ENCODE results near the gene ATAT1.
"Not testable (repeated sequence)": the region's sequence is repeated elsewhere in the genome, so short reads cannot be mapped to it uniquely, and the experiment has no call there.

Gene ATAT1

DNA sequence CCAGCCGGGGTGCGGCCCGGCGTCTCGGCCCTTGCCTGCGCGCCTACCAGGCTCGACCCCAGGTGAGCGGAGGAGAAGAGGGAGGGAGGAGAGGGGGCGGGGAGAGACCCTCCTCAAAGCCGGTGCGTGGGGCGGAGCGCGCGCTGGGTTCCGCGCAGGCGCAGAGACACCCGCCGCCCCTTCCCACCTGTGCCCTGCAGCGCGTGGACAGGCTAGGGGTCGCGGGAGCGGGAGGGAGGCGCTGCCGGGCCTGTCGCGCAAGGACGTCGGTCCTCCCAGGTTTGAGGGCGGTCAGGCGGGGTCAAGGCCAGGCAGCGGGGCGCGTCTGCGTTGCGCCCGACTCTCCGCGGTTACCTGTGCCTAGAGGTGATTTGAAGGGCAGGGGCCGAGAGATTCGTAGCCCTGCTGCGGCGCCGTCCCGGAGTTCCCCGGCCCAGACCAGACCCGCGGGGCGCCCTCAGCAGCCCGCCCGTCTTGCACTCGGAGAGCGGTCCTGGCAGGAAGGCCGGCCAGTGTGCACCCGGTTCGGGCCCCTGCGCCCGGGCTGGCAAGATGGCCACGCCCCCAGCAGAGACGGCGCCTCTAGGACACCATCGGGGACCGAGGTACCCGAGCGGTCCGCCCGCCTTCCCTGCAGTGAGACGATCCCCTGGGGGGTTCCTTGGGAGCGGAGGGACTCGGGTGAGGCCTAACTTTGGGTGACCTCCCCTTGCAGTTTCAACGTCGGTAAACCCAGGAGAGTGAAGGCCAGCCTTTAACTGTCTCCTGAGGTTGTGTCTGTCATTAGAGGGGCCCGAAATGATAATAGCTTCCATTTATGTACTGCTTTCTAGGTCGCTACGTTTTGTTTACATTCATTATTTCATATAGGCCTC is 20.8 kb downstream of the ATAT1 start:
- peak; percentile 39 to 74 (median 61) for DNase-seq (ENCODE audit: low read depth in 3 of 3, low spot score in 1 of 3)

DNA sequence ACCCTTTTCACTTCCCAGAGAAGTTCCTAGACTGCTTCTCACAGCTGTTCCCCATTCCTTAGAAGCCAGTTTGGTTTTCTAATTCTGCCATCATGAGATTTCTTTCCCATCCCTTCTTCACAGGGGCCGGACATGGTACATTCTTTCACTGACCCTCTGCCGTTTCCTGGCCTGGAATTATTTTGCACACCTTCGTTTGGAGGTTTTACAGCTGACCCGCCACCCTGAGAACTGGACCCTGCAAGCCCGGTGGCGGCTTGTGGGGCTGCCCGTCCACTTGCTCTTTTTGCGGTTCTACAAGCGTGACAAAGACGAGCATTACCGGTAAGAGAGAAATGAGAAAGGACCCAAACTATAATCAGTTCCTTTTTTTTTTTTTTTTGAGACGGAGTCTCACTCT is 24.5 kb downstream of the ATAT1 start:
- no peak for DNase-seq (ENCODE audit: low read depth in 3 of 3, low spot score in 1 of 3)

DNA sequence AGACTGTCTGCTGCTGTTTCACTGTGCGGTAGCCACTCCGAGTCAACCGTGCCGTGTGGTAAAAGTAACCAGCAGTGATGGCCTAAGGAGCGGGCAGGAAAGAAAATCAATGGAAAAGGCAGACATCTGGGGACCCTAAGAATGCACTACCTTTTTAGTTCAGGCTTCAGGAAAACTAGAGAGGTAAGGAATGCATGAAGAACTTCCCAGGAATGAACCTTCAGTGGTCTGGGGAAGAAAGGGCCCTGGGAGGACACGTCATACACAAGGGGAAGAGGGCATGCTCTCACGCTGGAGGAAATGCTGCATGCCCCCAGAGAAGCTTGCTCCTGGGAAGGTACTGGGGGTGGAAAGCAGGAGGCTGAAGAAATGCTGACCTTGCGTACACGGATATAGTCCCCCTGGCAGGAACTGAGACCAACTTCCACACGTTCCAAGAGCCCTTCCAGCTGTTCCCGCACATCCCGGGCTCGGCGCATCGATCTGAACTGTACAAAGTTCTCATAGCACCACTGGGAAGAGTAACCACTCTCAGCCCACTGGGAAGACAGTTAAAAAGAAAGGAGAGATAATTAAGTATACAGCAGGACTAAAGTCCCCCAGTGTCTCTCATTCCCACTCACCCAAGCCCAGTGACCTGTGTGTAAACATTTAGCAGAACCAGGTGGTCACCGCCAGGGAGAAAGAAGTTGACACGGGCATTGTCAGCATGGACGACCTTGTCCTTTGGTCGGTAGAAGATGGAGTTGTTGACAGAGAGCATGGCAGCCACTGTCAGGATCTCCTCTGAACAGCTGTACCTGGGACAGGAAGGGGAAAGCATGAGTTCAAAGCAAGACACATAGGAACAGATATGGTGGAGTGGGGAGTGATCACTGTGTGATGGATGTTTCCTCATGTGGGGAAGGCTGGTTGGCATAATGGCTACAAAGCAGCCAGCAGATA is 28.4 kb downstream of the ATAT1 start:
- DNase-seq (ENCODE audit: low read depth in 3 of 3, low spot score in 1 of 3) = no peak

DNA sequence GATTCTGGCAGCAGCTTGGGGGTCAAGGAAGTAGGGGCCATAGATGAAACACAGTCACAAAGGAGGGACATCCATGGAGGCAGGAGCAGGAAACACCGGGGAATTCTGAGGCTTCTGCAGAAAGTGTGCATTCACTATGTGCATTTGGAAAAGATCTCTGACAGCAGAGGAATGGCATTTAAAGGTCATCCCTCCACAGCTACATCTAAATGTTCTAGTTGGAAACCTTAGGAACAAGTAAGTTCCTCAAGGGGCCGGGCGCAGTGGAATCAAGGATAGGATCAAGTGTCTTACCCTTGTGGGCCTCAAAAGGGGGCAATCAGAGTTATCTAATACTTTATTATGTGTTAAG is 29.0 kb downstream of the ATAT1 start:
- no peak for DNase-seq (ENCODE audit: low read depth in 3 of 3, low spot score in 1 of 3)

DNA sequence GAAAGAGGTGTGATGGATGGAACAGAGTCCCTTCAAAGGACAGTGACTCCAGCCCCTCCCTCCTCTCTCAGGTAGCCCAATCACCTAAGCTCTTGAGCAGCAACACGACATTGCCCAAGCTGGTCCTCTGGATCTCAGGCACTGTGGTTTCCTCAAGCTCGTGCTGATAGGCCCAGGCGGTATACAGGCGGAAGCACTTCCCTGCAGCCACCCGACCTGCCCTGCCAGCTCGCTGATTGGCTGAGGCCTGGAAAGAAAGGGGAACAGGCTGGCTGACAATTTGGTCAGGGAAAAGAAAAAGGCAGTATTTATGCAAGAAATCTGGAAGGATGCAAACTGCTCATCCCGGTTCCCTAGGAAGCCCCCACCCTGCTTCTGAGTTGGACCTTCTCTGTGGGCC is 29.8 kb downstream of the ATAT1 start:
- no peak for DNase-seq (ENCODE audit: low read depth in 3 of 3, low spot score in 1 of 3)

DNA sequence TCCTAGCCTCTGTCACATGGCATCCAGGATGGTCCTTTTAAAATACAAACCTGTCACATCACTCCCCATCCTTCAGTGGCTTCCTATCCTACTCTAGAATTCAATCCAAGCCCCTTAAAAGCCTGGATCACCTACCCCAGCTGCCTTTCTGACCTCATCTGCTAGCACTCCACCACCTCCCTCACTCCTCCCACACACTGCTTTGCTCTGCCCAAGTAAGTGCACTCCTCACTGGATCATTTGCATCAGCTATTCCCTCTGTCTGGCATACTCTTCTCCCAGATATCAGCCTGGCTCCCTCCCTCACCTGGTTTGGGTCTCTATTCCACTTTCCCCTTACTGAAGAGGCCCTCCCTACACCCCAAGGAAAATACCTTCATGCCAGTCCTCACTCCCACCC is 30.8 kb downstream of the ATAT1 start:
- DNase-seq (ENCODE audit: low read depth in 3 of 3, low spot score in 1 of 3) = no peak

DNA sequence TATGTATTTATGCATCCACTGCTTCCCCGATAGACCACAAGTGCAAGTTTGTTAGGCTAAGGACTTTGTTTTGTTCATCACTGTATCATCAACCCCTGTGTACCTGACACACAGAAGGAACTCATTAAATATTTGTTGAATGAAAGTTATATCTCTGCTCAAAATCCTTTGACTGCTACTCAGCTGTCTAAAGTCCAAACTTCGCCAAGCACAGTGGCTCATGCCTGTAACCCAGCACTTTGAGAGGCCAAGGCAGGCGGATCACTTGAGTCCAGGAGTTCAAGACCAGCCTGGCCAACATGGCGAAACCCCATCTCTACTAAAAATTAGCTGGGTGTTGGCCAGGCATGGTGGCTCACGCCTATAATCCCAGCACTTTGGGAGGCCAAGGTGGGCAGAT is 31.2 kb downstream of the ATAT1 start:
- DNase-seq (ENCODE audit: low read depth in 3 of 3, low spot score in 1 of 3) = not testable (repeated sequence)

DNA sequence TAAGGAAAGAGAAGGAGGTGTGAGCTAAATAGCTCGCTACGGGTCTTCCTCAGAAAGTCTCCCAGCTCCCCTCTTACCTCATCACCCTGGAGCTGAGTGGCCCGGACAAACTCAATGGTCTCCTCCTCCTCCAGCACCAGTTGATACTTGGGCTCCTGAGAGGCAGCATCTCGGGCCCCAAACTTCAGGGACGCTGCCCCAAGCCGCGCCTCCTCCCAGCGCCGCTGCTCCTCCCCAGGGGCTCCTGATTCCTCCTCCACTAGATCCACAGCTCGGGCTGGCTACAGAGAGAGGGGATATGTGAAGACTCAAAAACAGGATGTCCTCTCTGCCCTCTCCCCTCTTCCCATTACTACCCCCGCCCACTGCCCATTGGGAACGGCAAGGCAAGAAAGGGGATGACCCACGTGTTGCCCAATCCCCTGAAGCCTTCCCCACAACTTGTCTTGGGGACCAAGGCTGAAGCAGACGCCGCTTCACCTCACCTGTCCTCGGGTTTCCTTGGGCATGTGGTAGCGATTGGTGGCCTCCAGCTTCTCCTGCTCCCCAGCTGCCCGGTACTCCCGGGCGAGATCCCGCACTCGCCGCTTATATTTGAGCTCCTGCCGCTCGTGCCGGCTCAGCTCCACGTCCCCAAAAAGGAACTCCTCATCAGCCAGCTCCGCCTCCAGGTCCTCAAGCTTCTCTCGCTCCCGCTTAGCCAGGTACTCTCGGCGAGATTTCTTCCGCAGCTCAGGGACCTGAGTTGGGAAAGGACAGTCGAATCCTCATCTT is 38.5 kb downstream of the ATAT1 start:
- DNase-seq (ENCODE audit: low read depth in 3 of 3, low spot score in 1 of 3) = no peak

DNA sequence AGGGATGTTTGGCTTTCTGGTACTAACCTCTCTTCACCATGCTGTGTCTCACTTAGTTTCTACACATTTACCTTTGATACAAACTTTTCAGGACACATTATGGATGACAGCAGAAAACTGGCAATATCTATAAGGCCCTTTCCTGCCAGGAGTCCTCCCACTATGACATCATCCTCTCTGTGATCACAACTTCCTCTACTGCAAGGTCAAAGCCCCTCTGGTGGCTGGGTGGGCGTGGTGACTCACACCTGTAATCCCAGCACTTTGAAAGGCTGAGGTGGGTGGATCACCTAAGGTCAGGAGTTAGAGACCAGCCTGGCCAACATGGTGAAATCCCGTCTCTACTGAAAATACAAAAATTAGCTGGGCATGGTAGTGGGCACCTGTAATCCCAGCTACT is 39.6 kb downstream of the ATAT1 start:
- DNase-seq (ENCODE audit: low read depth in 3 of 3, low spot score in 1 of 3) = not testable (repeated sequence)

DNA sequence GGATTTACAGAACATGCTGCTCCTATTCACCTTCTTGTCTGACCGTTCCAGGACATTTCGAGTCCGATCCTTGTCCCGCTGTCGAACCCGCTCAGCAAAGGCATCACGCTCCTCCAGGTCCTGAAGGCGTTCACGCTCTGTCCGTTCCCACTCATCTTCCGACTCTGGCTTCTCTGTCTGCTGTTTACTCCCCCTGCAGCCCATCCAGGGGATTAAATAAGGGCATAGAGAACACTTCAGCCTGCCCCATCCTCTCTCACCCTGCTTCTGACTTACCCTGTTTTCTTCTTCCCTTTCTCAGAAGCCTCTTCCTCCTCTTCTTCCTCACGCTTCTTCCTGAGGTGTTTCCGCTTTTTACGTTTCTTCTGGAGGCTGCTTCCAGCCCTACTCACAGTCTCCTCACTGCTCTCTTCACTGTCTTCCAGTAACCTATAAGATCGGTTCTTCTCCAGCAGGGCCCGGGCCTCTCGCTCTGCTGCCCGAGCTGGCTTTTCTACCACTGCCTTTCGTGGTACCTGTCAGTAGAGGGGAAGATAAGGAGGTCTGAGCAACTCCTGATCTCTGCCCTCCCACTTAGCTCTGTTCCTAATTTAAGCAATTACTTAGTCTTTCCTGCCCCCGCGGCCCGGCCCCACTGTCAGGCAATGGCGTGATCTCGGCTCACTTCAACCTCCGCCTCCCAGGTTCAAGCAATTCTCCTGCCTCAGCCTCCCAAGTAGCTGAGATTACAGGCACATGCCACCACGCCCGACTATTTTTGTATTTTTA is 44.3 kb downstream of the ATAT1 start:
- DNase-seq (ENCODE audit: low read depth in 3 of 3, low spot score in 1 of 3) = no peak

DNA sequence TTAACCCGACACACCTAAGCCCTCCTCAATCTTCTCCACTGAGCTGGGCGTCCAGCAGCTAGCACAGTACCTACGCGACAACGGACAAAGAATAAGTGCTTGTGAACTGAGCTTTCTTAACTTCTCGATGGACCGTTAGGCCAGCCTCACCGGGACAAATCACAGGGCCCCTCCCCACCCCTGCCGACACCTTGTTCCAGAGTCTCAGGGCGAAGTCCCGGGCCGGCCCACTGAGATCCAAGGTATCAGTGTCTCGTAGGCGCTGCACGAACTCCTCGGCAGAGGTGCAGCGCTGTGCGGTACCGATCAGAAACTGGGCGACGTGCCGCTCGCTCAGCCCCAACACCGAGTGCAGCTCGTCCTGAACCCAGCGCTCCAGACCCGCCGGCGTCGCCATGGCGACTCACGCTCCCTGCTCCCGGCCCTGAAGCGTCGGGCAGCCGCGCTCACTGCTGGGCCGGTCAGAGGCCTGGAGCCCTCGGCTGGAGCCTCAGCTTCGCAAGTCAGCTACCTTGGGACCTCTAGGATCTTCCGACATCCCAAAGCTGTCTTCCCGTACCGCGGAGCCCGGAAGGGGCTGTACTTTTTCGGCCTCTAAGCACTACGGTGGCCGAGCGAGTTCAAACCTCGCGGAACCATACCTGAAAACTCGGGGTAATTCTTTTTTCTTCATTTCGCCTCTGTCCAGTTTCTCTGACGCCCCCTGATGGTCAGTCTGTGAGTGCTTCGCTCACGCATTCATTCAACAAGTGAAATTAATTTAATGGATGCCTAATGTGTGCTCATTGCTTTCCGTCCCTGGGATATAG is 46.0 kb downstream of the ATAT1 start, which contains the start of gene DHX16:
TSS of gene DHX16 (minus strand) at position 562 of the 809 bp plus-strand sequence. CDS start at position 397, 165 bp downstream.
- peak; percentile 76 to 83 (median 76) for DNase-seq (ENCODE audit: low read depth in 3 of 3, low spot score in 1 of 3)

DNA sequence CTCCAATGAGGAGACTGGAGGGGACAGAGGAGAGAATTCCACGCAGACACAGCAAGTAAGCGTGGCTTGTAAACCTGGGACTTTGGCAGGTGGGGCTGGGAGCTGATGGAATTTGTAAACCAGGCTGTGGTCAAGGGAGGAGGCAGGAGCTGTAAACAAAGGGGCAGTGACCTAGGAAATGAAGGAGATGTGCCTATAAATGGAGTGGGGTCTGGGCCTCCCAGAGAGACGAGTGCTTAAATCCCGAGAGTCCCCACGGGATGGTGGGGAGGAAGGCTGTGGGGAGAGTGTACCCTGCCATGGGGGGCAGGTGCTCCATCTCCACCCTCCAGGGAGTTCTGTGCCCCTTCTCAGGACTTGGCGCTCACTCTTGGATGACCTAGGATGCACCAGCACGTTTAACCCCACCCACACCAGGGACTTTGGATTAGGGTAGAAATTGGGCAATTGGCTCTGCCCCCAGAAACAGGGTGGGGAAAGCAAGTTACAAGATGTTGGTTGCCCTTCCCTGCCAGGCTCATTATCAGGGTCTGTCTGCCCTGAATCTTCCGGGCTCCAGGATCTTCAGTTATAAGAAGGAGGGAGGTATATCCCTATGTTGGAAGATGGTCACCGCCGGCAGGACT is 50.1 kb downstream of the ATAT1 start:
- DNase-seq (ENCODE audit: low read depth in 3 of 3, low spot score in 1 of 3) = no peak

DNA sequence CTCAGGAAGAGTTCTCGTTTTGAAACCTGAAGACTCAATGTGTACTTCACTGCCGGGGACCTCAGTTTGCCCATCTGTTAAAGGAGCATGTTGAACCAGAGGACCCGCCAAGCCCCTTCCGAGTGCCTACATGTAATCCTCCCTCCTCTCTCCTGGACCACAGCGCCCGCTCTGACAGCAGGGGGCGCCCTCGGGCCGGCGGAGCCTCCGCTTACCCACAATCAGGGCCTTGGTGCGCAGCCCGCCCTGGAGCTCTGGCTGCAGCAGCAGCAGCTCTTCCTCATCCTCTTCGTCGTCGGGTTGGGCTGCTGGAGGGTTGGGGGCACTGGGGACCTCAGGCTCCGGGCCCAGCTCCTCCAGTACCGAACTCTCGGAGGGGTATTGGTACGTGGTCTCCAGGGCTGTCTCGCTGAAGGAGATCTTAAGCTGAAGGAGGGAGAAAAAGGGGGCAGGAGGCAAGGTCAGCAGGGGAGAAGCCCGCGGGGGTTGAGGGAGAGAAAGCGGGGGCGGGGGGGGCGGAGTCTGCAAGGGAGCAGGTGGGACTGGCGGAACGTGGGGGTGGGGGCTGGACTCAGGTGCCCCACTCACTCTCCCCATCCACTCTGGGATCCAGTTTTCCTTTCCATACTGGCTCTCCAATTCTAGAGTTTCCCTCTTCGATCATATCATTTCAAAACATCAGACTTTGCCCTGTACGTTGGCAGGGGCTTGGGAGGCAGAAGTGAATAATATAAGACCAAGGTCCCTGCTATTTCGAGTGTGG is 52.5 kb downstream of the ATAT1 start:
- peak; percentile 74 to 94 (median 86) for DNase-seq (ENCODE audit: low read depth in 3 of 3, low spot score in 1 of 3)

DNA sequence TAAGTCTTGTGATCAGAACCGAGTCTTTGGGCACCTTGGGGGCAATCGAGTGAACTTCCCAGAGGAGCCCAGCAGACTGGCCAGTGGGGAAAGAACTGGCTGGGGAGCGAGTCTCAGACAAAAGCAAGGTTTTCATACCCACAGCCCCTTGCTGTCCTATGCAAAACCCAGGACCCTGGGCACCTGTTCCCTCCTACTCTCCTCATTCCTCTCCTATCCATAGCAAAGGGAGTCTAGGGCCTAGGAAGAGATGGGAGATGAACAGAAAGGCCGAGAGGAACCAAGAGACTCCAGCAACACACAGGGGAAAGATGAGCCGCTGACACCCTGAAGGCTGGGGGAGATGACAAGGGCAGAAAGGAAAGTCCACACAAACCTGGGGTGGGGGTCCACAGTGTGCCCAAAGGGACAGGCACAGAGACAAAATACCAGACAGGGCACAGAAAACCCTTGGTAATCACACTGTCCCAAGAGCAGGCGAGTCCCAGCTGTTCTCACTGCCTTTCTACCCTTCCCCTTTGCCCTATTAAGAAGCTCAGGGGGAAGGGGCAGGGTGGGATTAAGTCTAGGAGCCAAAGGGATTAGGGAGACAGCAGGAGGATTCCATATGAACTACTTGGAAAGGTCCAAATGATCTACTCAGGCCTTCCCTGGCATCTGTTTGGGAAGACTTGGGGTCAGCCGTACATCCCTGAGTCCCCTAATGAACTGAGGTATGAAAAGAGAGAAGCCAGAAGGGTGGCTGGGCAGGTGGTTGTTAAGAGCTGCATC is 53.3 kb downstream of the ATAT1 start:
- DNase-seq (ENCODE audit: low read depth in 3 of 3, low spot score in 1 of 3) = no peak

DNA sequence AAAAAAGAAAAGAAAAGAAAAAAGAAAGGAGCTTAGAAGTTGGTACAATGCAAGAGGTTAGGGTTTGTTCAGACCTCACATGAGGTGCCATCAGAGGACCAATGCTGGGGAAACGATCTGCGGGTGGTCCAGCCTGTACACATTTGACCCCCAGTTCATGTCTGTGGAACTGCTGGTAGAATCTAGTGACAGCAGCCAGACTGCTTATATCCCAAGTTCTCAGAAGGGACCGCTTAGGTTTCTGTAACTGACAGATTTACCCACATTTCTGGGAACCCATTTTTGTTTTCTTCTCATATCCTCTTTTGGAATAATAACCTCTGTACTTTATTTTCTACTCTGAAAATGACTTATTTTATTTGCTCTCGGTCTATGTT is 55.1 kb downstream of the ATAT1 start:
- no peak for DNase-seq (ENCODE audit: low read depth in 3 of 3, low spot score in 1 of 3)

DNA sequence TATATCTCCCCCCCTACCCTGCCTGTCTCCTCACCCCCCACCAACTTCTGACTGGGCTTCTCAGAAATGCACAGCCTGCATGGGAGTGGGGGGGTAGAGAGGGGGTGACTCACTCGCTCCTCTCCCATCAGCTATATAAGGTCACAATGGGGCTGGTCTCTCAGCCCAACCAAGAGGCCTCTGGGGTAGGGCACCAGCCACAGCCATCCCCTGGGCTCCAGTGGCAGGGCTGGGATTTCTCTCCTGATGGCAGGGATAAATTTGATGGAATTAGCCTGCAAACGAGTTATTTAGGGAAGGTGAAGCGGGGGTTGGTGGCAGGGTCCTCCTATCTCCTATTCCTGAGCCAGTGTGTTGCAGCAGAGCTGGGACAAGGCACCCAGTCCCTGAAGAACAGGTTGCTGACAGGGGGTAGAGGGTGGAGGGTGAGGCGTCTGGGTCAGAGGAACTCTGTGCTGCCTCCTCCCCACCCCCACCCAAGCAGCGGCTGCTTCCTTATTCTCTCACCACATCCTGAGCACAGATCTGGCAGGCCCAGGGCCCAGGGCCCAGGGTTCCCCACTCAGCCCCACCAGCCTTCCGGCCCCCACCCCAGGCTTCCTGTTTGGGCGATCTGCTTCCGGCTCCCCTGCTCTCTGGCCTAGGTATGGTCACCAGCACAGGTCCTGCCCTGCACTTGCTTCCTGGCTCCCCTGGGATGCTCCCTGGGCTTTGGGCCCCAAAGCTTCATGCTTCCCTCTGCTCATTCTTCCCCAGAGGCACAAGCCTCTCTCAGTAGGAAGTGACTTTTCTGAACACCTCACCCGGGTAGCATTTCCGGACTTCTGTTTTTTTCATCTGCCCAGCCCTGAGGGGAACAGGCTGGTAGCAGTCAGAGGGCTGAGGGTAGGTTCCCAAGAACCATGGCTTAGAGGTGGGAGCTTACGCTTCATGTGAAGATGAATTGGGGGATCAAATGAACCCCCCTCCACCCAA is 55.8 kb downstream of the ATAT1 start:
- peak; percentile 68 to 69 (median 68) for DNase-seq (ENCODE audit: low read depth in 3 of 3, low spot score in 1 of 3)

All from stimulated activated CD4-positive, alpha-beta T cell treated with anti-CD3 and anti-CD28 coated beads, TNF-alpha, amount 100 ng/mL, for 1 hour (primary cell).